SK-N-SH (cell line): ENCODE measurements around the gene DNAJA2. TPM values are rescaled to one million over a fixed set of nuclear protein-coding genes. Genes with fewer than 3 reads are reported as not detected.

ENCODE experiments used
- CTCF ChIA-PET: fragments of 300-600, 350-600 bp; formaldehyde crosslinking; extraction: SDS; loops from one replicate; lab custom pipeline; 2021; lab: Yijun Ruan, JAX
- POLR2A ChIA-PET: fragments of 350-600 bp; sonication (Branson Sonifier 250); formaldehyde crosslinking; extraction: SDS; loops from one replicate; lab custom pipeline; 2020; ENCODE audit warnings: antibody characterized with exemption, inconsistent platforms; lab: Yijun Ruan, JAX
- DNase-seq: peaks from one replicate; pipeline ENCODE4 v3.0.0; 2012
- H2AFZ ChIP-seq: fragments of 200-600 bp; sonication (generic); 2 replicates; pipeline ENCODE4 v1.8.1; 2016; ENCODE audit warnings: antibody characterized with exemption, mild to moderate bottlenecking, low read depth
- H3F3A ChIP-seq: fragments of 200-600 bp; sonication (generic); replicated peaks from 2 replicates; pipeline ENCODE3; 2016; ENCODE audit warnings: antibody characterized with exemption, mild to moderate bottlenecking; ENCODE audit not compliant: insufficient read depth
- H3K27ac ChIP-seq, 2 experiments: fragments of 200-500 bp in 1 of 2; fragments of 200-600 bp in 1 of 2; sonication (Bioruptor generic) in 1 of 2; sonication (generic), shearing (Covaris generic) in 1 of 2; 2 replicates each; pipeline versions ENCODE4 v1.5.1 to v1.6.1; 2014 to 2016; ENCODE audit warnings: low read depth in 2 of 2, inconsistent platforms in 1 of 2, low read length in 1 of 2, mild to moderate bottlenecking in 1 of 2, mixed read lengths in 1 of 2
- H3K27me3 ChIP-seq: fragments of 200-600 bp; sonication (generic), shearing (Covaris generic); 2 replicates; pipeline ENCODE4 v1.6.1; 2016; ENCODE audit warnings: mixed run types; ENCODE audit not compliant: insufficient read depth
- H3K36me3 ChIP-seq, 2 experiments: fragments of 200-500 bp in 1 of 2; fragments of 200-600 bp in 1 of 2; sonication (Bioruptor generic) in 1 of 2; sonication (generic) in 1 of 2; replicated peaks in 1 of 2; 2 replicates each; pipeline versions ENCODE3 to v1.5.1; 2014 to 2016; ENCODE audit warnings: low read length in 1 of 2, mild to moderate bottlenecking in 1 of 2; ENCODE audit not compliant: insufficient read depth in 2 of 2, control insufficient read depth in 1 of 2
- H3K4me1 ChIP-seq, 2 experiments: fragments of 200-500 bp in 1 of 2; fragments of 200-600 bp in 1 of 2; sonication (Bioruptor generic) in 1 of 2; sonication (generic), shearing (Covaris generic) in 1 of 2; 2 replicates each; pipeline versions ENCODE4 v1.5.1 to v1.6.1; 2014 to 2016; ENCODE audit warnings: low read depth in 1 of 2, low read length in 1 of 2, mixed run types in 1 of 2; ENCODE audit not compliant: insufficient read depth in 2 of 2, control insufficient read depth in 1 of 2
- H3K4me2 ChIP-seq: fragments of 200-600 bp; sonication (generic), shearing (Covaris generic); 2 replicates; pipeline ENCODE4 v1.6.1; 2017; ENCODE audit warnings: mixed run types
- H3K4me3 ChIP-seq, 2 experiments: fragments of 200-500 bp in 1 of 2; fragments of 200-600 bp in 1 of 2; sonication (Bioruptor generic) in 1 of 2; sonication (generic), shearing (Covaris generic) in 1 of 2; 2 replicates each; pipeline versions ENCODE4 v1.5.1 to v1.8.1; 2014 to 2016; ENCODE audit warnings: low read depth in 2 of 2, inconsistent platforms in 1 of 2, low read length in 1 of 2, mild to moderate bottlenecking in 1 of 2, mixed read lengths in 1 of 2, moderate library complexity in 1 of 2
- H3K79me2 ChIP-seq: fragments of 200-600 bp; sonication (generic); 2 replicates; pipeline ENCODE4 v1.8.1; 2017; ENCODE audit warnings: mild to moderate bottlenecking; ENCODE audit not compliant: insufficient read depth
- H3K9ac ChIP-seq: fragments of 200-600 bp; sonication (generic); 2 replicates; pipeline ENCODE4 v1.6.1; 2017; ENCODE audit warnings: mixed run types
- H3K9me2 ChIP-seq: fragments of 200-600 bp; sonication (generic); 2 replicates; pipeline ENCODE4 v1.6.1; 2017; ENCODE audit warnings: mixed run types
- H3K9me3 ChIP-seq: fragments of 200-600 bp; sonication (generic); 2 replicates; pipeline ENCODE4 v1.6.1; 2017; ENCODE audit warnings: mixed run types, mild to moderate bottlenecking, moderate library complexity
- H4K20me1 ChIP-seq: fragments of 200-600 bp; sonication (generic); 2 replicates; pipeline ENCODE4 v1.6.1; 2017; ENCODE audit warnings: mild to moderate bottlenecking, mixed run types; ENCODE audit not compliant: insufficient read depth
- CHD2 ChIP-seq: fragments of 150-350 bp; IDR thresholded peaks from 2 replicates; pipeline ENCODE4 v1.6.1; 2018; ENCODE audit warnings: low read length; ENCODE audit not compliant: partially characterized antibody
- FOSL2 ChIP-seq: IDR thresholded peaks from 2 replicates; pipeline ENCODE4 v1.4.0; 2012; ENCODE audit warnings: low read depth, mild to moderate bottlenecking, moderate library complexity, borderline replicate concordance
- FOXM1 ChIP-seq: IDR thresholded peaks from 2 replicates; pipeline ENCODE4 v1.4.0; 2012; ENCODE audit warnings: low read depth, mild to moderate bottlenecking
- GABPA ChIP-seq: IDR thresholded peaks from 2 replicates; pipeline ENCODE4 v1.4.0; 2012; ENCODE audit warnings: low read depth, mild to moderate bottlenecking
- GATA2 ChIP-seq: sonication (generic); formaldehyde crosslinking; IDR thresholded peaks from 2 replicates; pipeline ENCODE4 v1.5.0; 2020; ENCODE audit warnings: mild to moderate bottlenecking, missing genetic modification reagents
- JUND ChIP-seq: IDR thresholded peaks from 2 replicates; pipeline ENCODE4 v1.4.0; 2012
- MEF2A ChIP-seq: IDR thresholded peaks from 2 replicates; pipeline ENCODE4 v1.4.0; 2012; ENCODE audit warnings: low read depth, borderline replicate concordance
- MXI1 ChIP-seq: IDR thresholded peaks from 2 replicates; pipeline ENCODE4 v1.6.1; 2012; ENCODE audit warnings: mild to moderate bottlenecking, low read depth, low read length, improper control_type of control experiment
- NRF1 ChIP-seq: IDR thresholded peaks from 2 replicates; pipeline ENCODE4 v1.6.1; 2012; ENCODE audit warnings: low read depth, mild to moderate bottlenecking, low read length
- RAD21 ChIP-seq: IDR thresholded peaks from 2 replicates; pipeline ENCODE4 v1.6.1; 2012; ENCODE audit warnings: mild to moderate bottlenecking, low read length
- RCOR1 ChIP-seq: fragments of 150-350 bp; IDR thresholded peaks from 2 replicates; pipeline ENCODE4 v1.6.1; 2017; ENCODE audit warnings: antibody characterized with exemption, low read length
- SIN3A ChIP-seq: IDR thresholded peaks from 2 replicates; pipeline ENCODE4 v1.6.1; 2012; ENCODE audit warnings: low read depth, mild to moderate bottlenecking, low read length, moderate library complexity, borderline replicate concordance
- TAF1 ChIP-seq: IDR thresholded peaks from 2 replicates; pipeline ENCODE4 v1.6.1; 2012; ENCODE audit warnings: low read depth, mild to moderate bottlenecking, low read length, moderate library complexity, borderline replicate concordance
- YY1 ChIP-seq: IDR thresholded peaks from 2 replicates; pipeline ENCODE4 v1.4.0; 2012; ENCODE audit warnings: low read depth, mild to moderate bottlenecking
- WGBS: methylation state at CpG from one replicate; pipeline ENCODE4 v1.1.6; 2017; ENCODE audit warnings: low lambda C conversion rate; 5-methylcytosine and 5-hydroxymethylcytosine counted together
- polyA plus RNA-seq, 3 experiments: library from polyadenylated mRNA; depleted of rRNA; stranded (reverse); fragments of >200 nt; gene quantifications; 2 replicates each; pipeline ENCODE4 v1.2.3, GENCODE V29; 2012
- TF ChIP-seq, protein P1 (sequence below): IDR thresholded peaks from 2 replicates; pipeline ENCODE4 v1.6.1; 2012; ENCODE audit warnings: mild to moderate bottlenecking, low read depth, low read length, moderate library complexity
- TF ChIP-seq, protein P2 (sequence below): IDR thresholded peaks from 2 replicates; pipeline ENCODE4 v1.4.0; 2012; ENCODE audit warnings: low read depth
- TF ChIP-seq, protein P3 (sequence below): fragments of 200-600 bp; sonication (generic); IDR thresholded peaks from 2 replicates; pipeline ENCODE4 v1.6.1; 2017; ENCODE audit warnings: antibody characterized with exemption, mild to moderate bottlenecking, moderate library complexity
- TF ChIP-seq, protein P4 (sequence below): fragments of 150-350 bp; IDR thresholded peaks from 2 replicates; pipeline ENCODE4 v1.6.1; 2016; ENCODE audit warnings: mild to moderate bottlenecking, low read depth, low read length

Gene DNAJA2
- polyA plus RNA-seq, 1 of the 3 experiments (the other 2 are of a cell fraction), result 9.7 TPM

DNA sequence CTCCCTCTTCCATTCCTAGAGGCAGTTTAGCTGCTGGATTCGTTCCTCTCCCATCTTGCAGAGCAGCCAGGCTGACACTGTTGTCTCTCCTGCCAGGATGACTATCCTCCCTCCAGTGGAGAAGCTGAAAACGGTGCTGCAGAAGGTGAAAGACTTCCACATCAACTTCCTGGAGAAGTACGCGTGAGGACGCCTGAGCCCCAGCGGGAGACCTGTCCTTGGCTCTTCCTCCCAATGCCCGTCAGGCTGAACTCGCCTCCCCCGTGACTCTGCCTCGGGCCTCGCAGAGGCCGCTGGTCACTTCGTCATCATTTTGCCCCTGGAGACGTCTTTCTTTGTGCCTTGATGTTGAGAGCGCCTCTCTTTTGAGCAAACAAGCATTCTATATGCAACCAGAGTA is 44.7 kb downstream of the DNAJA2 start:
- Histone ChIP-seq H3K9ac (no peak overlapping the region), H3K36me3 (peaks cover 5 to 30% of the 10 kb centered on the region in 2 experiments), H3K4me1 (no peaks in the 10 kb centered on the region), H3F3A (no peaks in the 10 kb centered on the region), H3K9me2 (no peaks in the 10 kb centered on the region), H2AFZ (no peak overlapping the region), H3K79me2 (no peaks in the 10 kb centered on the region), H4K20me1 (no peaks in the 10 kb centered on the region), H3K4me2 (no peak overlapping the region), H3K27ac (no peak overlapping the region), H3K4me3 (no peak overlapping the region), H3K27me3 (no peaks in the 10 kb centered on the region), H3K9me3 (no peaks in the 10 kb centered on the region)
- TF ChIP-seq GATA2 (CRISPR knock-in tag) (no peak), YY1 (no peak), FOXM1 (no peak), MEF2A (no peak), RCOR1 (no peak), MXI1 (no peak), SIN3A (no peak), GABPA (no peak), TAF1 (no peak), NRF1 (no peak), CHD2 (no peak), FOSL2 (no peak), JUND (no peak)
- TF ChIP-seq, protein P1, sequence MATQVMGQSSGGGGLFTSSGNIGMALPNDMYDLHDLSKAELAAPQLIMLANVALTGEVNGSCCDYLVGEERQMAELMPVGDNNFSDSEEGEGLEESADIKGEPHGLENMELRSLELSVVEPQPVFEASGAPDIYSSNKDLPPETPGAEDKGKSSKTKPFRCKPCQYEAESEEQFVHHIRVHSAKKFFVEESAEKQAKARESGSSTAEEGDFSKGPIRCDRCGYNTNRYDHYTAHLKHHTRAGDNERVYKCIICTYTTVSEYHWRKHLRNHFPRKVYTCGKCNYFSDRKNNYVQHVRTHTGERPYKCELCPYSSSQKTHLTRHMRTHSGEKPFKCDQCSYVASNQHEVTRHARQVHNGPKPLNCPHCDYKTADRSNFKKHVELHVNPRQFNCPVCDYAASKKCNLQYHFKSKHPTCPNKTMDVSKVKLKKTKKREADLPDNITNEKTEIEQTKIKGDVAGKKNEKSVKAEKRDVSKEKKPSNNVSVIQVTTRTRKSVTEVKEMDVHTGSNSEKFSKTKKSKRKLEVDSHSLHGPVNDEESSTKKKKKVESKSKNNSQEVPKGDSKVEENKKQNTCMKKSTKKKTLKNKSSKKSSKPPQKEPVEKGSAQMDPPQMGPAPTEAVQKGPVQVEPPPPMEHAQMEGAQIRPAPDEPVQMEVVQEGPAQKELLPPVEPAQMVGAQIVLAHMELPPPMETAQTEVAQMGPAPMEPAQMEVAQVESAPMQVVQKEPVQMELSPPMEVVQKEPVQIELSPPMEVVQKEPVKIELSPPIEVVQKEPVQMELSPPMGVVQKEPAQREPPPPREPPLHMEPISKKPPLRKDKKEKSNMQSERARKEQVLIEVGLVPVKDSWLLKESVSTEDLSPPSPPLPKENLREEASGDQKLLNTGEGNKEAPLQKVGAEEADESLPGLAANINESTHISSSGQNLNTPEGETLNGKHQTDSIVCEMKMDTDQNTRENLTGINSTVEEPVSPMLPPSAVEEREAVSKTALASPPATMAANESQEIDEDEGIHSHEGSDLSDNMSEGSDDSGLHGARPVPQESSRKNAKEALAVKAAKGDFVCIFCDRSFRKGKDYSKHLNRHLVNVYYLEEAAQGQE, result no peak
- TF ChIP-seq, protein P2, sequence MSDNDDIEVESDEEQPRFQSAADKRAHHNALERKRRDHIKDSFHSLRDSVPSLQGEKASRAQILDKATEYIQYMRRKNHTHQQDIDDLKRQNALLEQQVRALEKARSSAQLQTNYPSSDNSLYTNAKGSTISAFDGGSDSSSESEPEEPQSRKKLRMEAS, result no peak
- ChIA-PET CTCF (interaction anchor here (0.7 to 6.5 kb wide), 17 partner anchors 10 to 1237 kb away, joined by 3 to 71 read pairs (median 3); no protein-coding TSS in a partner anchor), POLR2A (no interaction called here)
- no peak for DNase-seq
- WGBS, result 94% methylated on average over 14 of the region's 15 CpGs

DNA sequence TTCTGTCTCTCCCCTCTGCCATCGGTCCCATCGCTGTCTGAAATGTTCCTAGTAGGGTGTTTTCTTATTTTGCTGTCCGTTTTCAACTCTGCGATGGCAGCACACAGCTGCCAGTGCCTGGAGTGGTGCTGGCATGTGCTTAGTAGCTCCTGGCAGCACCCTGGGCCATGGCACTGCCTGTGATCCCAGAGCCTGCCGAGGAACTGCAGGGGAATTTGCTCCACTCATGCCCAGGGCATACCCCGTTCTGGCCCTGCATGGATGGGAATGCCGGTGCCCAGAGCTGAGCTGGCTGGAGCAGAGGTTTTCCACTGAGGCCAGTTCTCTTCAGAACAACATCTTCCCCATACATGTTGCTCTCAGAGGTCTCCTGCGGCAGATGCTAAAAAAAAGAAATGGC is 46.2 kb downstream of the DNAJA2 start:
- POLR2A ChIA-PET, result no interaction called here
- no peak overlapping the region for H3K4me3 ChIP-seq
- no peaks in the 10 kb centered on the region for H3K79me2 ChIP-seq
- no peaks in the 10 kb centered on the region for H4K20me1 ChIP-seq
- H3K27me3 ChIP-seq, result no peaks in the 10 kb centered on the region
- H3K4me2 ChIP-seq, result no peak overlapping the region
- H3K27ac ChIP-seq, result no peak overlapping the region
- H2AFZ ChIP-seq, result no peak overlapping the region
- H3K9me2 ChIP-seq, result no peaks in the 10 kb centered on the region
- no peaks in the 10 kb centered on the region for H3K9me3 ChIP-seq
- H3K36me3 ChIP-seq, result peaks cover 5 to 43% of the 10 kb centered on the region in 2 experiments
- CTCF ChIA-PET, result interaction anchor here (0.7 to 6.5 kb wide), 6 partner anchors 18 to 1237 kb away, joined by 3 to 71 read pairs (median 4); no protein-coding TSS in a partner anchor
- H3K9ac ChIP-seq, result no peak overlapping the region
- DNase-seq, result no peak
- no peaks in the 10 kb centered on the region for H3F3A ChIP-seq
- 100% methylated on average over 5 of the region's 8 CpGs for WGBS
- no peaks in the 10 kb centered on the region for H3K4me1 ChIP-seq
- TF ChIP-seq RAD21, result no peak
- no peak for TF ChIP-seq CHD2
- TF ChIP-seq, protein P1, result no peak
- TF ChIP-seq, protein P3, sequence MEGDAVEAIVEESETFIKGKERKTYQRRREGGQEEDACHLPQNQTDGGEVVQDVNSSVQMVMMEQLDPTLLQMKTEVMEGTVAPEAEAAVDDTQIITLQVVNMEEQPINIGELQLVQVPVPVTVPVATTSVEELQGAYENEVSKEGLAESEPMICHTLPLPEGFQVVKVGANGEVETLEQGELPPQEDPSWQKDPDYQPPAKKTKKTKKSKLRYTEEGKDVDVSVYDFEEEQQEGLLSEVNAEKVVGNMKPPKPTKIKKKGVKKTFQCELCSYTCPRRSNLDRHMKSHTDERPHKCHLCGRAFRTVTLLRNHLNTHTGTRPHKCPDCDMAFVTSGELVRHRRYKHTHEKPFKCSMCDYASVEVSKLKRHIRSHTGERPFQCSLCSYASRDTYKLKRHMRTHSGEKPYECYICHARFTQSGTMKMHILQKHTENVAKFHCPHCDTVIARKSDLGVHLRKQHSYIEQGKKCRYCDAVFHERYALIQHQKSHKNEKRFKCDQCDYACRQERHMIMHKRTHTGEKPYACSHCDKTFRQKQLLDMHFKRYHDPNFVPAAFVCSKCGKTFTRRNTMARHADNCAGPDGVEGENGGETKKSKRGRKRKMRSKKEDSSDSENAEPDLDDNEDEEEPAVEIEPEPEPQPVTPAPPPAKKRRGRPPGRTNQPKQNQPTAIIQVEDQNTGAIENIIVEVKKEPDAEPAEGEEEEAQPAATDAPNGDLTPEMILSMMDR, result no peak
- TF ChIP-seq, protein P4, sequence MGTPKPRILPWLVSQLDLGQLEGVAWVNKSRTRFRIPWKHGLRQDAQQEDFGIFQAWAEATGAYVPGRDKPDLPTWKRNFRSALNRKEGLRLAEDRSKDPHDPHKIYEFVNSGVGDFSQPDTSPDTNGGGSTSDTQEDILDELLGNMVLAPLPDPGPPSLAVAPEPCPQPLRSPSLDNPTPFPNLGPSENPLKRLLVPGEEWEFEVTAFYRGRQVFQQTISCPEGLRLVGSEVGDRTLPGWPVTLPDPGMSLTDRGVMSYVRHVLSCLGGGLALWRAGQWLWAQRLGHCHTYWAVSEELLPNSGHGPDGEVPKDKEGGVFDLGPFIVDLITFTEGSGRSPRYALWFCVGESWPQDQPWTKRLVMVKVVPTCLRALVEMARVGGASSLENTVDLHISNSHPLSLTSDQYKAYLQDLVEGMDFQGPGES, result no peak
